ENCODE results near the gene ITGBL1. TPM values are rescaled to one million over a fixed set of nuclear protein-coding genes. Genes with fewer than 3 reads are reported as not detected.
A peak's percentile ranks its signal among the peaks of the same experiment; 100 is the strongest.

Gene ITGBL1
- total and polyA plus RNA-seq, 2 donors (not counting 1 experiment from before 2014, with no cell fraction given), result not detected

- Mint-ChIP-seq H3K9me3 (ENCODE audit: insufficient read depth) (no peaks in the 10 kb centered on the region), H3K27me3 (peaks cover 1% of the 10 kb centered on the region), H3K27ac (no peak overlapping the region), H3K4me1 (peaks cover 25% of the 10 kb centered on the region), H3K4me3 (no peak overlapping the region)
- Histone ChIP-seq H3K79me2 (ENCODE audit: control insufficient read depth, insufficient read depth, low read length) (no peaks in the 10 kb centered on the region), H3K36me3 (replicated peaks in 1 of 2; ENCODE audit: control extremely low read depth in 1 of 2, control insufficient read depth in 1 of 2, extremely low read depth in 1 of 2, insufficient read depth in 2 of 2, low read length in 1 of 2) (no peaks in the 10 kb centered on the region), H2AFZ (ENCODE audit: insufficient read depth, low read depth, low read length, poor library complexity, severe bottlenecking) (no peak overlapping the region), H3K9ac (ENCODE audit: low read length) (no peak overlapping the region), H3K27me3 (replicated peaks in 1 of 4; ENCODE audit: control extremely low read depth in 1 of 4, control insufficient read depth in 3 of 4, insufficient read depth in 4 of 4, low read length in 3 of 4) (no peaks in the 10 kb centered on the region), H3K4me2 (replicated peaks; ENCODE audit: low read depth, low read length, poor library complexity, severe bottlenecking) (no peak overlapping the region), H3K9me3 (ENCODE audit: control extremely low read depth in 1 of 3, control insufficient read depth in 2 of 3, insufficient read depth in 1 of 3, low read length in 2 of 3) (no peaks in the 10 kb centered on the region), H3K27ac (ENCODE audit: low read length in 2 of 2) (no peak overlapping the region), H3K4me3 (ENCODE audit: control extremely low read depth in 1 of 5, extremely low read depth in 1 of 5, insufficient read depth in 1 of 5, low read depth in 2 of 5, low read length in 4 of 5) (no peak overlapping the region), H3K4me1 (ENCODE audit: control insufficient read depth in 2 of 2, insufficient read depth in 2 of 2, low read length in 2 of 2) (peaks cover 19 to 21% of the 10 kb centered on the region in 2 donors), H4K20me1 (ENCODE audit: control insufficient read depth, insufficient read depth, low read length, poor library complexity, severe bottlenecking) (no peaks in the 10 kb centered on the region)
- DNase-seq, result no peak
- TF ChIP-seq EZH2 (IDR thresholded peaks at IDR 0.05; ENCODE audit: borderline replicate concordance, insufficient read depth, low read depth, low read length, poor library complexity, severe bottlenecking), result no peak
- no CpG with 5 or more reads among the region's 2 CpGs for WGBS (ENCODE audit: insufficient coverage)
- POLR2A ChIA-PET, result no interaction called here
- no peak for ATAC-seq (ENCODE audit: low read depth)
- intact Hi-C loops (cut with micrococcal nuclease), result no loop called here
- CTCF ChIA-PET, result no interaction called here
Measured at GRCh38 chr13:101621099-101621498, 168.6 kb downstream of the ITGBL1 start.

GRCh38 chr13:101623470-101624209, 171.2 kb downstream of the ITGBL1 start:
- Mint-ChIP-seq H3K4me1 (peaks cover 41% of the 10 kb centered on the region), H3K4me3 (peak overlapping the region; percentile 79), H3K27ac (peak overlapping the region; percentile 91), H3K27me3 (no peaks in the 10 kb centered on the region), H3K9me3 (ENCODE audit: insufficient read depth) (no peaks in the 10 kb centered on the region)
- TF ChIP-seq CTCF (IDR thresholded peaks at IDR 0.05) (no peak), EZH2 (IDR thresholded peaks at IDR 0.05; ENCODE audit: borderline replicate concordance, insufficient read depth, low read depth, low read length, poor library complexity, severe bottlenecking) (no peak)
- H3K27me3 ChIP-seq (replicated peaks in 1 of 4; ENCODE audit: control extremely low read depth in 1 of 4, control insufficient read depth in 3 of 4, insufficient read depth in 4 of 4, low read length in 3 of 4), result no peaks in the 10 kb centered on the region
- POLR2A ChIA-PET, result no interaction called here
- H3K36me3 ChIP-seq (replicated peaks in 1 of 2; ENCODE audit: control extremely low read depth in 1 of 2, control insufficient read depth in 1 of 2, extremely low read depth in 1 of 2, insufficient read depth in 2 of 2, low read length in 1 of 2), result no peaks in the 10 kb centered on the region
- peaks cover 31 to 34% of the 10 kb centered on the region in 2 donors for H3K4me1 ChIP-seq (ENCODE audit: control insufficient read depth in 2 of 2, insufficient read depth in 2 of 2, low read length in 2 of 2)
- peak overlapping the region; percentile 66 for H2AFZ ChIP-seq (ENCODE audit: insufficient read depth, low read depth, low read length, poor library complexity, severe bottlenecking)
- H3K9ac ChIP-seq (ENCODE audit: low read length), result peak overlapping the region; percentile 57
- CTCF ChIA-PET, result no interaction called here
- peak overlapping the region in 4 of 5 experiments; percentile 3 to 61 (median 22) for H3K4me3 ChIP-seq (ENCODE audit: control extremely low read depth in 1 of 5, extremely low read depth in 1 of 5, insufficient read depth in 1 of 5, low read depth in 2 of 5, low read length in 4 of 5)
- no peaks in the 10 kb centered on the region for H3K79me2 ChIP-seq (ENCODE audit: control insufficient read depth, insufficient read depth, low read length)
- intact Hi-C loops (cut with micrococcal nuclease), result no loop called here
- peak overlapping the region; percentile 81 to 82 for H3K27ac ChIP-seq (ENCODE audit: low read length in 2 of 2)
- no CpG with 5 or more reads among the region's 2 CpGs for WGBS (ENCODE audit: insufficient coverage)
- ATAC-seq (ENCODE audit: low read depth), result no peak
- DNase-seq, result no peak
- H3K4me2 ChIP-seq (replicated peaks; ENCODE audit: low read depth, low read length, poor library complexity, severe bottlenecking), result peak overlapping the region; percentile 69
- no peaks in the 10 kb centered on the region for H3K9me3 ChIP-seq (ENCODE audit: control extremely low read depth in 1 of 3, control insufficient read depth in 2 of 3, insufficient read depth in 1 of 3, low read length in 2 of 3)
- no peaks in the 10 kb centered on the region for H4K20me1 ChIP-seq (ENCODE audit: control insufficient read depth, insufficient read depth, low read length, poor library complexity, severe bottlenecking)

All from B cell (primary cell).